K562 (cell line): ENCODE results near the gene BACE2. TPM values are rescaled to one million over a fixed set of nuclear protein-coding genes. Genes with fewer than 3 reads are reported as not detected.

Experiments used
- NFIX ChIP-seq: fragments of 250-450 bp; sonication (Bioruptor Pico); IDR thresholded peaks from 2 replicates; pipeline ENCODE4 v1.4.0; 2020; ENCODE audit warnings: low read depth, mild to moderate bottlenecking, moderate library complexity
- UBTF ChIP-seq, 2 experiments: IDR thresholded peaks; 2 replicates each; pipeline ENCODE4 v1.6.1; 2012; ENCODE audit warnings: improper control_type of control experiment in 2 of 2, low read depth in 2 of 2, low read length in 2 of 2, borderline replicate concordance in 1 of 2
- ZBTB11 ChIP-seq, 3 experiments: fragments of 200-800 bp in 1 of 3; fragments of 250-450 bp in 1 of 3; fragments of 450-650 bp in 1 of 3; sonication (Bioruptor Pico) in 1 of 3; sonication (Bioruptor generic) in 1 of 3; formaldehyde crosslinking in 1 of 3; IDR thresholded peaks; 2 replicates each; pipeline versions ENCODE4 v1.6.1 to v1.8.0; 2016 to 2022; ENCODE audit warnings: mild to moderate bottlenecking in 2 of 3, missing genetic modification characterization in 2 of 3, missing compliant biosample characterization in 1 of 3, moderate library complexity in 1 of 3
- polyA plus RNA-seq, 8 experiments: library from polyadenylated mRNA; depleted of rRNA in 4 of 8; stranded (reverse) in 5 of 8; unstranded in 3 of 8; fragments of >200 nt; fragmentation: Nextera tagmentation in 2 of 8; fragmentation: Illumina TruSeq in 1 of 8; extraction: Ambion mirVana in 2 of 8; extraction: Trizol in 1 of 8; gene quantifications; 2 replicates each; pipeline versions ENCODE4 v1.2.1 to v1.2.3, GENCODE V29; 2011 to 2014; ENCODE audit warnings: inconsistent platforms in 1 of 8, missing spikeins in 1 of 8
- total RNA-seq, 7 experiments: library from RNA; depleted of rRNA in 6 of 7; stranded (reverse); fragments of >200 nt in 6 of 7; fragmentation: Illumina TruSeq in 2 of 7; extraction: Trizol in 2 of 7; gene quantifications; 2 replicates each; pipeline versions ENCODE4 v1.2.1 to v1.2.3, GENCODE V29; 2011 to 2021; ENCODE audit warnings: low replicate concordance in 1 of 7
- TF ChIP-seq, protein P1 (sequence below): fragments of 200-400 bp; formaldehyde crosslinking; IDR thresholded peaks from 2 replicates; pipeline ENCODE4 v1.6.1; 2017; ENCODE audit warnings: mild to moderate bottlenecking, low read depth, low read length, moderate library complexity

BACE2 gene
- total and polyA plus RNA-seq, 9 of the 15 experiments (the other 6 are each of a cell fraction or from before 2014, with no cell fraction given), result 0.05 to 0.24 (median 0.15) TPM; not detected in 2

DNA sequence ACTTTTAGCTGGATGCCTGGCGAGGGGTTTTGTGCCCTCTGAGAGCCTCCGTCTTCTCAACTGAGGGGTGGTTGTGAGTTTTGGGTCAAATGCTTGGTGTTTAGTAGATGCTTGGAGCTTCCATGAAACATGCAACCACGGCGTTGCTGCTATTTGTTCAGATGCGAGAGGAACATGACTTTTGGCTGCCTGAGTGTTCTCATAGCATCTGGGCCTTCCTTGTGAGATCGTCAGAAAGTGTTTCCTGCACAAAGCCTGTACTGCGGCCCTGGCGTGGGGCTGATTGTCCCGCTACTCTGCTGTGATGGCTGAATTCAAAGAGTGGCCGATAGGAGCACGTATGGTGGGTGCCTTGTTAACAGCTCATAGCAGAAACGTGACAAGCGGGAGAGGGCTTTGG, 78.8 kb downstream of the BACE2 start (continued):
- TF ChIP-seq UBTF (IDR thresholded peaks at IDR 0.05; ENCODE audit: borderline replicate concordance in 1 of 2, low read depth in 2 of 2, low read length in 2 of 2) (no peak), ZBTB11 (CRISPR knock-in tag; IDR thresholded peaks at IDR 0.05) (no peak), NFIX (CRISPR knock-in tag) (no peak)
- TF ChIP-seq, protein P1, sequence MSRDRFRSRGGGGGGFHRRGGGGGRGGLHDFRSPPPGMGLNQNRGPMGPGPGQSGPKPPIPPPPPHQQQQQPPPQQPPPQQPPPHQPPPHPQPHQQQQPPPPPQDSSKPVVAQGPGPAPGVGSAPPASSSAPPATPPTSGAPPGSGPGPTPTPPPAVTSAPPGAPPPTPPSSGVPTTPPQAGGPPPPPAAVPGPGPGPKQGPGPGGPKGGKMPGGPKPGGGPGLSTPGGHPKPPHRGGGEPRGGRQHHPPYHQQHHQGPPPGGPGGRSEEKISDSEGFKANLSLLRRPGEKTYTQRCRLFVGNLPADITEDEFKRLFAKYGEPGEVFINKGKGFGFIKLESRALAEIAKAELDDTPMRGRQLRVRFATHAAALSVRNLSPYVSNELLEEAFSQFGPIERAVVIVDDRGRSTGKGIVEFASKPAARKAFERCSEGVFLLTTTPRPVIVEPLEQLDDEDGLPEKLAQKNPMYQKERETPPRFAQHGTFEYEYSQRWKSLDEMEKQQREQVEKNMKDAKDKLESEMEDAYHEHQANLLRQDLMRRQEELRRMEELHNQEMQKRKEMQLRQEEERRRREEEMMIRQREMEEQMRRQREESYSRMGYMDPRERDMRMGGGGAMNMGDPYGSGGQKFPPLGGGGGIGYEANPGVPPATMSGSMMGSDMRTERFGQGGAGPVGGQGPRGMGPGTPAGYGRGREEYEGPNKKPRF, result no peak
- TF ChIP-seq, all 486 proteins: peak for 0
